SK-N-SH (cell line): Measurements from ENCODE around the gene SMAGP. TPM values are rescaled to one million over a fixed set of nuclear protein-coding genes. Genes with fewer than 3 reads are reported as not detected.

Experiments used
- CTCF ChIA-PET: fragments of 300-600, 350-600 bp; formaldehyde crosslinking; extraction: SDS; loops from one replicate; lab custom pipeline; 2021; lab: Yijun Ruan, JAX
- POLR2A ChIA-PET: fragments of 350-600 bp; sonication (Branson Sonifier 250); formaldehyde crosslinking; extraction: SDS; loops from one replicate; lab custom pipeline; 2020; ENCODE audit warnings: antibody characterized with exemption, inconsistent platforms; lab: Yijun Ruan, JAX
- DNase-seq: peaks from one replicate; pipeline ENCODE4 v3.0.0; 2012
- H2AFZ ChIP-seq: fragments of 200-600 bp; sonication (generic); 2 replicates; pipeline ENCODE4 v1.8.1; 2016; ENCODE audit warnings: antibody characterized with exemption, mild to moderate bottlenecking, low read depth
- H3F3A ChIP-seq: fragments of 200-600 bp; sonication (generic); replicated peaks from 2 replicates; pipeline ENCODE3; 2016; ENCODE audit warnings: antibody characterized with exemption, mild to moderate bottlenecking; ENCODE audit not compliant: insufficient read depth
- H3K27ac ChIP-seq, 2 experiments: fragments of 200-500 bp in 1 of 2; fragments of 200-600 bp in 1 of 2; sonication (Bioruptor generic) in 1 of 2; sonication (generic), shearing (Covaris generic) in 1 of 2; 2 replicates each; pipeline versions ENCODE4 v1.5.1 to v1.6.1; 2014 to 2016; ENCODE audit warnings: low read depth in 2 of 2, inconsistent platforms in 1 of 2, low read length in 1 of 2, mild to moderate bottlenecking in 1 of 2, mixed read lengths in 1 of 2
- H3K27me3 ChIP-seq: fragments of 200-600 bp; sonication (generic), shearing (Covaris generic); 2 replicates; pipeline ENCODE4 v1.6.1; 2016; ENCODE audit warnings: mixed run types; ENCODE audit not compliant: insufficient read depth
- H3K36me3 ChIP-seq, 2 experiments: fragments of 200-500 bp in 1 of 2; fragments of 200-600 bp in 1 of 2; sonication (Bioruptor generic) in 1 of 2; sonication (generic) in 1 of 2; replicated peaks in 1 of 2; 2 replicates each; pipeline versions ENCODE3 to v1.5.1; 2014 to 2016; ENCODE audit warnings: low read length in 1 of 2, mild to moderate bottlenecking in 1 of 2; ENCODE audit not compliant: insufficient read depth in 2 of 2, control insufficient read depth in 1 of 2
- H3K4me1 ChIP-seq, 2 experiments: fragments of 200-500 bp in 1 of 2; fragments of 200-600 bp in 1 of 2; sonication (Bioruptor generic) in 1 of 2; sonication (generic), shearing (Covaris generic) in 1 of 2; 2 replicates each; pipeline versions ENCODE4 v1.5.1 to v1.6.1; 2014 to 2016; ENCODE audit warnings: low read depth in 1 of 2, low read length in 1 of 2, mixed run types in 1 of 2; ENCODE audit not compliant: insufficient read depth in 2 of 2, control insufficient read depth in 1 of 2
- H3K4me2 ChIP-seq: fragments of 200-600 bp; sonication (generic), shearing (Covaris generic); 2 replicates; pipeline ENCODE4 v1.6.1; 2017; ENCODE audit warnings: mixed run types
- H3K4me3 ChIP-seq, 2 experiments: fragments of 200-500 bp in 1 of 2; fragments of 200-600 bp in 1 of 2; sonication (Bioruptor generic) in 1 of 2; sonication (generic), shearing (Covaris generic) in 1 of 2; 2 replicates each; pipeline versions ENCODE4 v1.5.1 to v1.8.1; 2014 to 2016; ENCODE audit warnings: low read depth in 2 of 2, inconsistent platforms in 1 of 2, low read length in 1 of 2, mild to moderate bottlenecking in 1 of 2, mixed read lengths in 1 of 2, moderate library complexity in 1 of 2
- H3K79me2 ChIP-seq: fragments of 200-600 bp; sonication (generic); 2 replicates; pipeline ENCODE4 v1.8.1; 2017; ENCODE audit warnings: mild to moderate bottlenecking; ENCODE audit not compliant: insufficient read depth
- H3K9ac ChIP-seq: fragments of 200-600 bp; sonication (generic); 2 replicates; pipeline ENCODE4 v1.6.1; 2017; ENCODE audit warnings: mixed run types
- H3K9me2 ChIP-seq: fragments of 200-600 bp; sonication (generic); 2 replicates; pipeline ENCODE4 v1.6.1; 2017; ENCODE audit warnings: mixed run types
- H3K9me3 ChIP-seq: fragments of 200-600 bp; sonication (generic); 2 replicates; pipeline ENCODE4 v1.6.1; 2017; ENCODE audit warnings: mixed run types, mild to moderate bottlenecking, moderate library complexity
- H4K20me1 ChIP-seq: fragments of 200-600 bp; sonication (generic); 2 replicates; pipeline ENCODE4 v1.6.1; 2017; ENCODE audit warnings: mild to moderate bottlenecking, mixed run types; ENCODE audit not compliant: insufficient read depth
- CTCF ChIP-seq: fragments of 200-600 bp; sonication (generic); IDR thresholded peaks from 2 replicates; pipeline ENCODE4 v1.6.1; 2017; ENCODE audit warnings: antibody characterized with exemption, mild to moderate bottlenecking, moderate library complexity
- ELF1 ChIP-seq: IDR thresholded peaks from 2 replicates; pipeline ENCODE4 v1.4.0; 2012
- EZH2phosphoT487 ChIP-seq: fragments of 200-600 bp; sonication (generic); IDR thresholded peaks from 2 replicates; pipeline ENCODE4 v1.6.1; 2017; ENCODE audit warnings: low read depth, mixed run types, mild to moderate bottlenecking, antibody characterized with exemption, moderate library complexity, borderline replicate concordance
- FOSL2 ChIP-seq: IDR thresholded peaks from 2 replicates; pipeline ENCODE4 v1.4.0; 2012; ENCODE audit warnings: low read depth, mild to moderate bottlenecking, moderate library complexity, borderline replicate concordance
- FOXJ3 ChIP-seq: sonication (generic); formaldehyde crosslinking; IDR thresholded peaks from 2 replicates; pipeline ENCODE4 v1.5.1; 2020; ENCODE audit warnings: mild to moderate bottlenecking, missing genetic modification reagents
- MXI1 ChIP-seq: IDR thresholded peaks from 2 replicates; pipeline ENCODE4 v1.6.1; 2012; ENCODE audit warnings: mild to moderate bottlenecking, low read depth, low read length, improper control_type of control experiment
- NFIC ChIP-seq: IDR thresholded peaks from 2 replicates; pipeline ENCODE4 v1.4.0; 2012; ENCODE audit warnings: borderline replicate concordance
- NRF1 ChIP-seq: IDR thresholded peaks from 2 replicates; pipeline ENCODE4 v1.6.1; 2012; ENCODE audit warnings: low read depth, mild to moderate bottlenecking, low read length
- RFX5 ChIP-seq: IDR thresholded peaks from 2 replicates; pipeline ENCODE4 v1.6.1; 2012; ENCODE audit warnings: mild to moderate bottlenecking, improper control_type of control experiment, low read length
- TAF1 ChIP-seq: IDR thresholded peaks from 2 replicates; pipeline ENCODE4 v1.6.1; 2012; ENCODE audit warnings: low read depth, mild to moderate bottlenecking, low read length, moderate library complexity, borderline replicate concordance
- TCF12 ChIP-seq: IDR thresholded peaks from 2 replicates; pipeline ENCODE4 v1.4.0; 2012
- TEAD4 ChIP-seq: IDR thresholded peaks from 2 replicates; pipeline ENCODE4 v1.4.0; 2012; ENCODE audit warnings: mild to moderate bottlenecking, borderline replicate concordance; ENCODE audit not compliant: insufficient read depth
- USF2 ChIP-seq: fragments of 150-350 bp; IDR thresholded peaks from 2 replicates; pipeline ENCODE4 v1.6.1; 2017; ENCODE audit warnings: antibody characterized with exemption, low read length, low read depth, borderline replicate concordance
- YY1 ChIP-seq: IDR thresholded peaks from 2 replicates; pipeline ENCODE4 v1.4.0; 2012; ENCODE audit warnings: low read depth, mild to moderate bottlenecking
- WGBS: methylation state at CpG from one replicate; pipeline ENCODE4 v1.1.6; 2017; ENCODE audit warnings: low lambda C conversion rate; 5-methylcytosine and 5-hydroxymethylcytosine counted together
- polyA plus RNA-seq, 3 experiments: library from polyadenylated mRNA; depleted of rRNA; stranded (reverse); fragments of >200 nt; gene quantifications; 2 replicates each; pipeline ENCODE4 v1.2.3, GENCODE V29; 2012
- TF ChIP-seq, protein P1 (sequence below): IDR thresholded peaks from 2 replicates; pipeline ENCODE4 v1.4.0; 2012; ENCODE audit warnings: low read depth, borderline replicate concordance

SMAGP gene
- polyA plus RNA-seq, 1 of the 3 experiments (the other 2 are of a cell fraction), result 26.3 TPM

GRCh38 chr12:51242876-51243275 is 27.3 kb downstream of the SMAGP start:
- Histone ChIP-seq H3K79me2 (peaks cover 44% of the 10 kb centered on the region), H3K4me1 (peaks cover 11 to 12% of the 10 kb centered on the region in 2 experiments; a peak in 2 of 4 replicates)
- TF ChIP-seq, protein P1, sequence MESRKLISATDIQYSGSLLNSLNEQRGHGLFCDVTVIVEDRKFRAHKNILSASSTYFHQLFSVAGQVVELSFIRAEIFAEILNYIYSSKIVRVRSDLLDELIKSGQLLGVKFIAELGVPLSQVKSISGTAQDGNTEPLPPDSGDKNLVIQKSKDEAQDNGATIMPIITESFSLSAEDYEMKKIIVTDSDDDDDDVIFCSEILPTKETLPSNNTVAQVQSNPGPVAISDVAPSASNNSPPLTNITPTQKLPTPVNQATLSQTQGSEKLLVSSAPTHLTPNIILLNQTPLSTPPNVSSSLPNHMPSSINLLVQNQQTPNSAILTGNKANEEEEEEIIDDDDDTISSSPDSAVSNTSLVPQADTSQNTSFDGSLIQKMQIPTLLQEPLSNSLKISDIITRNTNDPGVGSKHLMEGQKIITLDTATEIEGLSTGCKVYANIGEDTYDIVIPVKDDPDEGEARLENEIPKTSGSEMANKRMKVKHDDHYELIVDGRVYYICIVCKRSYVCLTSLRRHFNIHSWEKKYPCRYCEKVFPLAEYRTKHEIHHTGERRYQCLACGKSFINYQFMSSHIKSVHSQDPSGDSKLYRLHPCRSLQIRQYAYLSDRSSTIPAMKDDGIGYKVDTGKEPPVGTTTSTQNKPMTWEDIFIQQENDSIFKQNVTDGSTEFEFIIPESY, result no peak
- no peak for TF ChIP-seq NRF1
- TF ChIP-seq TEAD4, result no peak
- no peak for TF ChIP-seq TCF12
- no peak for TF ChIP-seq RFX5
- TF ChIP-seq YY1, result no peak
- TF ChIP-seq ELF1, result no peak
- no peak for TF ChIP-seq USF2
- no peak for TF ChIP-seq TAF1
- TF ChIP-seq FOXJ3 (CRISPR knock-in tag), result no peak
- no peak for TF ChIP-seq MXI1
- TF ChIP-seq FOSL2, result no peak
- no peak for TF ChIP-seq EZH2phosphoT487
- no peak for TF ChIP-seq CTCF
- no peak for TF ChIP-seq NFIC

More at GRCh38 chr12:51242876-51243275, 27.3 kb downstream of the SMAGP start:
- H2AFZ ChIP-seq, result no peak overlapping the region
- peaks cover 43 to 50% of the 10 kb centered on the region in 2 experiments for H3K36me3 ChIP-seq
- H3F3A ChIP-seq, result peaks cover 15% of the 10 kb centered on the region
- H3K9me3 ChIP-seq, result no peaks in the 10 kb centered on the region
- peaks cover 5% of the 10 kb centered on the region; the same call in 1 of the 2 replicates for H4K20me1 ChIP-seq
- no peak overlapping the region for H3K4me3 ChIP-seq
- H3K27me3 ChIP-seq, result no peaks in the 10 kb centered on the region
- no peak overlapping the region for H3K9ac ChIP-seq
- H3K4me2 ChIP-seq, result no peak overlapping the region
- no peak for DNase-seq
- no peaks in the 10 kb centered on the region for H3K9me2 ChIP-seq
- WGBS, result 94% methylated on average over 7 of the region's 7 CpGs
- no peak overlapping the region for H3K27ac ChIP-seq
- ChIA-PET CTCF (interaction anchor here (0.7 to 1.7 kb wide), 2 partner anchors 10 to 239 kb away, joined by 3 to 4 read pairs; no protein-coding TSS in a partner anchor), POLR2A (no interaction called here)
